Trophoblast cell (in vitro differentiated cells and primary cell): ENCODE data around the gene ALDH3A2.

Source experiments
- DNase-seq, 2 donors: peaks; one replicate each; pipeline ENCODE4 v3.0.0-alpha.2; 2016
- H2AFZ ChIP-seq: 2 replicates; pipeline ENCODE4 v1.6.1; 2013; ENCODE audit warnings: low read length, moderate library complexity, mild to moderate bottlenecking; ENCODE audit not compliant: insufficient read depth, poor library complexity
- H2AK5ac ChIP-seq: 2 replicates; pipeline ENCODE4 v1.6.1; 2013; ENCODE audit warnings: mild to moderate bottlenecking, low read length
- H2BK120ac ChIP-seq: 2 replicates; pipeline ENCODE4 v1.6.1; 2013; ENCODE audit warnings: low read length, mild to moderate bottlenecking, moderate library complexity; ENCODE audit not compliant: insufficient read depth, poor library complexity
- H2BK12ac ChIP-seq: 2 replicates; pipeline ENCODE4 v1.6.1; 2013; ENCODE audit warnings: mild to moderate bottlenecking, low read length, moderate library complexity
- H2BK5ac ChIP-seq: 2 replicates; pipeline ENCODE4 v1.6.1; 2013; ENCODE audit warnings: low read length, low read depth, moderate library complexity, mild to moderate bottlenecking; ENCODE audit not compliant: poor library complexity
- H3K14ac ChIP-seq: 2 replicates; pipeline ENCODE4 v1.6.1; 2013; ENCODE audit warnings: mild to moderate bottlenecking, low read length
- H3K18ac ChIP-seq: 2 replicates; pipeline ENCODE4 v1.6.1; 2013; ENCODE audit warnings: mild to moderate bottlenecking, low read length
- H3K23ac ChIP-seq: 2 replicates; pipeline ENCODE4 v1.6.1; 2013; ENCODE audit warnings: low read length
- H3K27ac ChIP-seq: 2 replicates; pipeline ENCODE4 v1.5.1; 2013; ENCODE audit warnings: low read depth, mild to moderate bottlenecking, inconsistent platforms, low read length, moderate library complexity
- H3K27me3 ChIP-seq: 2 replicates; pipeline ENCODE4 v1.6.1; 2013; ENCODE audit warnings: inconsistent platforms, mild to moderate bottlenecking, low read length, moderate library complexity; ENCODE audit not compliant: insufficient read depth
- H3K36me3 ChIP-seq, 2 experiments: 1 replicate in 1 of 2; 2 replicates in 1 of 2; pipeline ENCODE4 v1.6.1; 2013; ENCODE audit warnings: low read length in 2 of 2, mild to moderate bottlenecking in 2 of 2, moderate library complexity in 1 of 2; ENCODE audit not compliant: insufficient read depth in 2 of 2, control insufficient read depth in 1 of 2
- H3K4ac ChIP-seq: 2 replicates; pipeline ENCODE4 v1.6.1; 2013; ENCODE audit warnings: low read depth, mild to moderate bottlenecking, low read length, moderate library complexity
- H3K4me1 ChIP-seq, 2 experiments: 1 replicate in 1 of 2; 2 replicates in 1 of 2; pipeline ENCODE4 v1.6.1; 2013; ENCODE audit warnings: low read length in 2 of 2, mild to moderate bottlenecking in 2 of 2, moderate library complexity in 1 of 2; ENCODE audit not compliant: insufficient read depth in 2 of 2, control insufficient read depth in 1 of 2
- H3K4me2 ChIP-seq: 2 replicates; pipeline ENCODE4 v1.6.1; 2013; ENCODE audit warnings: inconsistent platforms, mild to moderate bottlenecking, low read length, moderate library complexity
- H3K4me3 ChIP-seq: 2 replicates; pipeline ENCODE4 v1.5.1; 2013; ENCODE audit warnings: mild to moderate bottlenecking, low read depth, low read length, inconsistent platforms
- H3K79me1 ChIP-seq: one replicate; pipeline ENCODE4 v1.6.1; 2013; ENCODE audit warnings: low read length
- H3K79me2 ChIP-seq: 2 replicates; pipeline ENCODE4 v1.6.1; 2013; ENCODE audit warnings: low read length, mild to moderate bottlenecking; ENCODE audit not compliant: control insufficient read depth, insufficient read depth, poor library complexity
- H3K9ac ChIP-seq: 2 replicates; pipeline ENCODE4 v1.6.1; 2013; ENCODE audit warnings: mild to moderate bottlenecking, low read length
- H3K9me3 ChIP-seq: 2 replicates; pipeline ENCODE4 v1.6.1; 2013; ENCODE audit warnings: low read depth, mild to moderate bottlenecking, control low read depth, inconsistent platforms, low read length; ENCODE audit not compliant: insufficient read depth
- H4K12ac ChIP-seq: 2 replicates; pipeline ENCODE4 v1.6.1; 2013; ENCODE audit warnings: low read depth, mild to moderate bottlenecking, low read length, moderate library complexity
- H4K8ac ChIP-seq: 2 replicates; pipeline ENCODE4 v1.6.1; 2013; ENCODE audit warnings: low read depth, mild to moderate bottlenecking, low read length, moderate library complexity
- H4K91ac ChIP-seq: one replicate; pipeline ENCODE4 v1.6.1; 2013; ENCODE audit warnings: low read depth, mild to moderate bottlenecking, low read length, moderate library complexity
- WGBS: extraction: QIAGEN DNeasy Blood & Tissue Kit; methylation state at CpG from one replicate; pipeline ENCODE4 v1.1.7; 2013; ENCODE audit warnings: missing lambda C conversion rate; ENCODE audit not compliant: insufficient read length, insufficient coverage; ENCODE audit errors: extremely low coverage; 5-methylcytosine and 5-hydroxymethylcytosine counted together

The ALDH3A2 gene

DNA sequence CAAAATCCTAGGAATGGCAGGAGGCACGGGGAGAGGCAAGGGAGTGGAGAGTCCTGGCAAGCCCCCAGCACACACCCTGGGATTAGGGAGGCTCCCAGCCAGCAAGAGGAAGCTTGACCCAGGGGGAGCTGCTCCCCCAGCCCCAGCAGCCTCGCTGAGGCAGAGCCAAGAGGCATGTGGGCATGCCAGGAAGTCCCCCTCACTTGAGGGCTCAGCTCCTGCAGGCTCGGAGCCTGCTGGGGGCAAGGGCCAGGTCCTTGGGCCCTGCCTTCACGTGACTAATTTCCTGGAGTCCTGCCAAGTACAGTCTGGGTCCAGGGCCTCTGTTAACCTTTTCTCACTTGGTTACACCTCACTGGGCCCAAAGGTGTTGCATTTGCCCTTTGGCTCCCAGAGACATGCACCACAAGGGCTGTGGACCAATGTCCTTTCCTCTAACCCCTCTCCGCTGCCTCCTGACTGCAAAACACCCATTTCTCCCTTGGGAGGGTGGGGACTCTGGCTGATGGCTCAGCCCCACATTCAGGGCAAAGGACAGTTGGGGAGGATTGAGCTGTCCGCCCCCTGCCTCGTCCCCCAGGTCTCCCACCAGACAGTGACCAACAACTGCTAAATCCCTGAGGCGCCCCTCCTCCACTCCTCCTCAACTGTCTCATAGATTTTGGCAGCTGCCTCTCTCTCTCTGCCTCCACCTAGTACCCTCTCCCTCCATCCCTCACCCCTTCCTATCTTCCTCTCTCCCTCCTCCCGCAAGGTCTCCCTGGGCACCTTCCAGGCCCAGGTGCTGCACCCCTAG is 72.3 kb downstream of the ALDH3A2 start:
- WGBS, result no CpG with 5 or more reads among the region's 9 CpGs
- H2BK5ac ChIP-seq, result no peak overlapping the region
- no peak overlapping the region for H3K4me2 ChIP-seq
- no peak overlapping the region for H4K91ac ChIP-seq
- no peak overlapping the region for H2AK5ac ChIP-seq
- H4K12ac ChIP-seq, result no peak overlapping the region
- no peaks in the 10 kb centered on the region for H3K79me1 ChIP-seq
- no peak overlapping the region for H3K4me3 ChIP-seq
- H3K27ac ChIP-seq, result no peak overlapping the region
- no peaks in the 10 kb centered on the region for H3K79me2 ChIP-seq
- DNase-seq, result no peak
- H4K8ac ChIP-seq, result no peak overlapping the region
- no peaks in the 10 kb centered on the region for H3K27me3 ChIP-seq
- H3K9me3 ChIP-seq, result peaks cover 2% of the 10 kb centered on the region
- H3K36me3 ChIP-seq, result no peaks in the 10 kb centered on the region
- no peak overlapping the region for H2BK120ac ChIP-seq
- H3K23ac ChIP-seq, result no peak overlapping the region
- H3K9ac ChIP-seq, result no peak overlapping the region
- peaks cover 8 to 13% of the 10 kb centered on the region in 2 experiments for H3K4me1 ChIP-seq
- no peak overlapping the region for H2AFZ ChIP-seq
- H3K14ac ChIP-seq, result no peak overlapping the region
- no peak overlapping the region for H3K4ac ChIP-seq
- no peak overlapping the region for H3K18ac ChIP-seq
- H2BK12ac ChIP-seq, result no peak overlapping the region

DNA sequence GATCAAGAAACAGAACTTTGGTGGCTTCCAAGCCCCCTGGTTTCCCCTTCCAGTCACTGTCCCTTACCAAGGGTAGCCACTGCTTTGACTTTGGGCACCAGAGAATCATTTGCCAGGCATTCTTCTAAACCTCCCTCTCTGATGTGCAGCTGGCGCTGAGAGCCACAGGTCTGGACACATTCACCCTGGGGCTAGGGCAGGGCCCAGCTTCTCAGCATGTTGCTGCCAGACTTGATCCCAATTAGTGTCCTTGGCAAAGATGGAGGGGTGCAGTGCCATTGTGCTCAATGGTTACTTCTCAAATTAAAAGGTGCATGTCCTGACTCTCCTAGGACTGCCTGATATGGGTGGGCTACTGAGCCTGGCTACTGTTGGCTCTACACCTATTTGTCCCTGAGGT is 75.4 kb downstream of the ALDH3A2 start:
- peak in 1 of 2 donors; percentile 20 for DNase-seq
- H4K12ac ChIP-seq, result no peak overlapping the region
- H4K91ac ChIP-seq, result no peak overlapping the region
- H3K18ac ChIP-seq, result no peak overlapping the region
- no peak overlapping the region for H2BK5ac ChIP-seq
- no peak overlapping the region for H2AK5ac ChIP-seq
- no peak overlapping the region for H3K27ac ChIP-seq
- H3K4me3 ChIP-seq, result no peak overlapping the region
- H3K14ac ChIP-seq, result no peak overlapping the region
- H3K9ac ChIP-seq, result no peak overlapping the region
- no peaks in the 10 kb centered on the region for H3K79me1 ChIP-seq
- no peak overlapping the region for H4K8ac ChIP-seq
- H3K79me2 ChIP-seq, result no peaks in the 10 kb centered on the region
- H3K4me1 ChIP-seq, result peaks cover 5 to 6% of the 10 kb centered on the region in 2 experiments
- no peaks in the 10 kb centered on the region for H3K27me3 ChIP-seq
- no peak overlapping the region for H2BK120ac ChIP-seq
- no peak overlapping the region for H3K4ac ChIP-seq
- no peak overlapping the region for H3K4me2 ChIP-seq
- peaks cover 2% of the 10 kb centered on the region for H3K9me3 ChIP-seq
- no peak overlapping the region for H2BK12ac ChIP-seq
- no peak overlapping the region for H2AFZ ChIP-seq
- WGBS, result no CpG with 5 or more reads among the region's 1 CpG
- H3K23ac ChIP-seq, result no peak overlapping the region
- H3K36me3 ChIP-seq, result no peaks in the 10 kb centered on the region

DNA sequence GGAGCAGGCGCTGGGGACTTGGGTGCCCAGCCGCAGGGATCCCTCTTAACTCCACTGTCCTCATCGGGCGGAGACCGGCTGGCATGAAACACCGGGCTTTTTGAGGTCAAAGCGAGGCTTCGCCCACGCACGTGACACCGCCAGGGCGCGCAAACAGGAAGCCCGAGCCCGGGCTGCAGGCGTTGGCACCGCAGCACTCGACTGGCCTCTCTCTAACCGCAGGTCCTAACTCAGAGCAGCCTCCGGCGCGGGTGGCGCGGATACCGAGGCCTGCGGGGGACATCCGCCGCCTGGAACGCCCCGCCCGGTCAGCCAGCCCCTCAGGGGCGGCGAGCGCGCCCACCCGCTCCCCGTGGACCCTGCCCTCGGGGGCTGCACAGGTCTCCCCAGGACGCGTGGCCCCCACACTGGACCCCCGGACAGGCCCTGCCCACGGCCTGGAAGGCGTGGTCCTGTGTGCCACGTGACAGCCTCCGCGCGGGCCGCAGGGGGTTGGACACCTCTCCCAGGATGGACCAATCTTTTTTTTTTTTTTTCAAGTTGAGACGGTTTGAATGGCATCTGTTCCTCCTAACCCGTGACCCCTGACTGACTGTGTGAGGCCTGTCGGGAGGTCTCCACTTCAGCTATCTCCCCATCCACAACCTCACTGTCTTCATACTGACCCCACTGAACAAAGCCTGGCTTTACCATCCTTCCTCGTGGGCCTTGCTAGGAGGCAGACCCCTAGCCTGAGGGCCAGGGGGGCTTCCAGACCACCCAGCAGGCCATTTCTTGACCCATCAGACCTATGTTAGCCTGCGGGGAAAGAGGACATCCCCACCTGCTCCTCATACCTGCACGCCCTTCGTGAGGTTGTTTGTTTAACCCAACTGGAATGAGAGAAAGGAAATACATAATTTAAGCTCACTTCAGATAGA is 76.2 kb downstream of the ALDH3A2 start:
- Histone ChIP-seq H4K12ac (no peak overlapping the region), H3K4ac (no peak overlapping the region)
- WGBS, result no CpG with 5 or more reads among the region's 55 CpGs

DNA sequence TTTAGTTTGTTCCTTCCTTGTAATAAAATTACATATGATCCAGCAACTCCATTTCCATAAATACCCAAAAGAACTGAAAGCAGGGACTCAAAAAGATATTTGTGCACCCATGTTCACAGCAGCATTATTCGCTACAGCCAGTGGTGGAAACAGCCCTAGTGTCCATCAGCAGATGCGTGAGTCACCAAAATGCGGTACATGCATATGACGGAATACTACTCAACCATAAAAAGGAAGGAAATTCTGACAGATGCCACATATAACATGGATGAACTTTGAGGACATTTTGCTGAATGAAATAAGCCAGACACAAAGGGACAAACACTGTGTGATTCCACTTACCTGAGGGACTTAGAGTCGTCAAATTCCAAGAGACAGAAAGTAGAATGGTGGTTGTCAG is 76.9 kb downstream of the ALDH3A2 start:
- Histone ChIP-seq H2AK5ac (no peak overlapping the region), H3K79me1 (no peaks in the 10 kb centered on the region), H4K8ac (no peak overlapping the region), H2BK120ac (no peak overlapping the region), H3K4me2 (no peak overlapping the region), H2BK12ac (no peak overlapping the region), H3K9ac (no peak overlapping the region), H4K91ac (no peak overlapping the region), H4K12ac (no peak overlapping the region), H3K27ac (no peak overlapping the region), H3K4me1 (no peaks in the 10 kb centered on the region), H2BK5ac (no peak overlapping the region), H3K36me3 (no peaks in the 10 kb centered on the region), H3K23ac (no peak overlapping the region), H3K79me2 (no peaks in the 10 kb centered on the region), H3K4me3 (no peak overlapping the region), H3K9me3 (peaks cover 2% of the 10 kb centered on the region), H3K14ac (no peak overlapping the region), H3K4ac (no peak overlapping the region), H2AFZ (no peak overlapping the region), H3K18ac (no peak overlapping the region), H3K27me3 (no peaks in the 10 kb centered on the region)
- WGBS, result no CpG with 5 or more reads among the region's 5 CpGs
- peak in 1 of 2 donors; percentile 25 for DNase-seq

More for the DNA sequence above, 76.2 kb downstream of the ALDH3A2 start:
- Histone ChIP-seq H3K79me2 (no peaks in the 10 kb centered on the region), H2AK5ac (no peak overlapping the region), H2BK120ac (no peak overlapping the region), H3K4me2 (no peak overlapping the region), H3K36me3 (no peaks in the 10 kb centered on the region), H3K4me1 (peaks cover 0 to under 1% of the 10 kb centered on the region in 2 experiments), H4K8ac (no peak overlapping the region), H4K91ac (no peak overlapping the region), H3K9me3 (peaks cover 2% of the 10 kb centered on the region), H3K79me1 (no peaks in the 10 kb centered on the region), H2BK5ac (no peak overlapping the region), H3K23ac (no peak overlapping the region), H3K4me3 (no peak overlapping the region), H2BK12ac (no peak overlapping the region), H3K18ac (no peak overlapping the region), H3K9ac (no peak overlapping the region), H2AFZ (no peak overlapping the region), H3K27ac (no peak overlapping the region), H3K14ac (no peak overlapping the region), H3K27me3 (no peaks in the 10 kb centered on the region)
- DNase-seq, result peak; percentile 22 to 46
